Type B pancreatic cell (in vitro differentiated cells): ENCODE measurements around the gene COL25A1. TPM values are rescaled to one million over a fixed set of nuclear protein-coding genes. Genes with fewer than 3 reads are reported as not detected.

ENCODE experiments used
- DNase-seq: peaks from one replicate; pipeline ENCODE4 v3.0.0; 2021; ENCODE audit warnings: mixed read lengths; ENCODE audit not compliant: unreplicated experiment; ENCODE audit errors: extremely low spot score
- H3K27ac Mint-ChIP-seq: 2 replicates; pipeline ENCODE4 v1.8.0; 2021; ENCODE audit warnings: mild to moderate bottlenecking, mixed read lengths
- H3K27me3 Mint-ChIP-seq: 2 replicates; pipeline ENCODE4 v1.8.0; 2021; ENCODE audit warnings: mixed read lengths
- H3K36me3 Mint-ChIP-seq: 2 replicates; pipeline ENCODE4 v1.8.0; 2021; ENCODE audit warnings: mixed read lengths
- H3K4me1 Mint-ChIP-seq: one replicate; pipeline ENCODE4 v1.8.0; 2021; ENCODE audit warnings: mixed read lengths; ENCODE audit not compliant: unreplicated experiment
- H3K4me3 Mint-ChIP-seq: 2 replicates; pipeline ENCODE4 v1.8.0; 2021; ENCODE audit warnings: mild to moderate bottlenecking, mixed read lengths
- H3K9me3 Mint-ChIP-seq: 2 replicates; pipeline ENCODE4 v1.8.0; 2021; ENCODE audit warnings: mixed read lengths
- CTCF ChIP-seq: fragments of 200-600 bp; sonication (generic); conservative IDR thresholded peaks from 2 replicates; pipeline ENCODE4 v1.5.0; 2021; ENCODE audit warnings: antibody characterized with exemption, mild to moderate bottlenecking
- total RNA-seq: library from RNA; stranded (reverse); gene quantifications from 2 replicates; pipeline ENCODE4 v1.2.1, GENCODE V29; 2021; ENCODE audit warnings: low replicate concordance

The COL25A1 gene
- total RNA-seq, 1 donor from 2014 or later, result 9.2 TPM

- Mint-ChIP-seq H3K27me3 (peaks cover 9% of the 10 kb centered on the region), H3K4me3 (no peak overlapping the region), H3K9me3 (peaks cover 4% of the 10 kb centered on the region), H3K27ac (no peak overlapping the region), H3K4me1 (no peaks in the 10 kb centered on the region), H3K36me3 (no peaks in the 10 kb centered on the region)
- TF ChIP-seq CTCF, result no peak
- DNase-seq, result no peak
These were observed 268.5 kb downstream of the COL25A1 start for GRCh38 chr4:109033993-109034392.

- H3K4me1 Mint-ChIP-seq, result no peaks in the 10 kb centered on the region
- no peak overlapping the region for H3K27ac Mint-ChIP-seq
- no peak for DNase-seq
- H3K36me3 Mint-ChIP-seq, result no peaks in the 10 kb centered on the region
- no peak overlapping the region for H3K4me3 Mint-ChIP-seq
- peaks cover under 1% of the 10 kb centered on the region for H3K27me3 Mint-ChIP-seq
- no peak for TF ChIP-seq CTCF
- H3K9me3 Mint-ChIP-seq, result no peaks in the 10 kb centered on the region
These were observed 269.8 kb downstream of the COL25A1 start for GRCh38 chr4:109032671-109033070.

GRCh38 chr4:109029987-109030386, 272.5 kb downstream of the COL25A1 start:
- Mint-ChIP-seq H3K4me3 (no peak overlapping the region), H3K36me3 (no peaks in the 10 kb centered on the region), H3K27ac (no peak overlapping the region), H3K27me3 (no peaks in the 10 kb centered on the region), H3K9me3 (no peaks in the 10 kb centered on the region), H3K4me1 (no peaks in the 10 kb centered on the region)
- no peak for DNase-seq
- TF ChIP-seq CTCF, result no peak

- Mint-ChIP-seq H3K27me3 (no peaks in the 10 kb centered on the region), H3K9me3 (peaks cover 4% of the 10 kb centered on the region), H3K4me1 (no peaks in the 10 kb centered on the region), H3K27ac (no peak overlapping the region), H3K4me3 (no peak overlapping the region), H3K36me3 (no peaks in the 10 kb centered on the region)
- TF ChIP-seq CTCF, result no peak
- DNase-seq, result no peak
These were observed 275.4 kb downstream of the COL25A1 start for GRCh38 chr4:109027016-109027500.

- H3K27ac Mint-ChIP-seq, result no peak overlapping the region
- no peak for TF ChIP-seq CTCF
- no peaks in the 10 kb centered on the region for H3K36me3 Mint-ChIP-seq
- peaks cover 7% of the 10 kb centered on the region for H3K9me3 Mint-ChIP-seq
- no peak for DNase-seq
- no peaks in the 10 kb centered on the region for H3K27me3 Mint-ChIP-seq
- no peaks in the 10 kb centered on the region for H3K4me1 Mint-ChIP-seq
- H3K4me3 Mint-ChIP-seq, result no peak overlapping the region
These were observed 275.9 kb downstream of the COL25A1 start for GRCh38 chr4:109026588-109026987.

- Mint-ChIP-seq H3K4me1 (no peaks in the 10 kb centered on the region), H3K9me3 (peaks cover 7% of the 10 kb centered on the region), H3K27ac (no peak overlapping the region), H3K4me3 (no peak overlapping the region), H3K36me3 (no peaks in the 10 kb centered on the region), H3K27me3 (no peaks in the 10 kb centered on the region)
- TF ChIP-seq CTCF, result no peak
- no peak for DNase-seq
These were observed 276.9 kb downstream of the COL25A1 start for GRCh38 chr4:109025471-109026076.
